ENCODE data around the gene MRPL53.
A peak's percentile ranks its signal among the peaks of the same experiment; 100 is the strongest.
"Not testable (repeated sequence)": the region's sequence is repeated elsewhere in the genome, so short reads cannot be mapped to it uniquely, and the experiment has no call there.

Gene MRPL53

DNA sequence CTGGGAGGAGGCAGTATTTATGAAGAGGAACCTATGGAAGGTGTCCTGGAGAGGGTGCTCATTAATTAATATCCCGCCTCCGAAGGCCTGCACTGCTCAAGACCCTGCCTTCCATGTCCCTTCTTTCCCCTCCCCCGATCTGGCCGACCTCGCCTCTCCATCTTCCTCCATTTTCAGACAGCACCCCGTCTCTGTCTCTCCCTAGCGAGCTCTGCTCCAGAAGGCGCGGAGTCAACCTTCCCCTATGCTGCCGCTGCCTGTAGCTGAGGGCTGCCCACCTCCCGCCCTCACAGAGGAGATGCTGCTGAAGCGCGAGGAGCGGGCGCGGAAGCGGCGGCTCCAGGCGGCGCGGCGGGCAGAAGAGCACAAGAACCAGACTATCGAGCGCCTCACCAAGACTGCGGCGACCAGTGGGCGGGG, 15.3 kb downstream of the MRPL53 start:
- peak; percentile 24 to 43 for DNase-seq (ENCODE audit: low read depth in 2 of 2)
- TF ChIP-seq, protein P1, sequence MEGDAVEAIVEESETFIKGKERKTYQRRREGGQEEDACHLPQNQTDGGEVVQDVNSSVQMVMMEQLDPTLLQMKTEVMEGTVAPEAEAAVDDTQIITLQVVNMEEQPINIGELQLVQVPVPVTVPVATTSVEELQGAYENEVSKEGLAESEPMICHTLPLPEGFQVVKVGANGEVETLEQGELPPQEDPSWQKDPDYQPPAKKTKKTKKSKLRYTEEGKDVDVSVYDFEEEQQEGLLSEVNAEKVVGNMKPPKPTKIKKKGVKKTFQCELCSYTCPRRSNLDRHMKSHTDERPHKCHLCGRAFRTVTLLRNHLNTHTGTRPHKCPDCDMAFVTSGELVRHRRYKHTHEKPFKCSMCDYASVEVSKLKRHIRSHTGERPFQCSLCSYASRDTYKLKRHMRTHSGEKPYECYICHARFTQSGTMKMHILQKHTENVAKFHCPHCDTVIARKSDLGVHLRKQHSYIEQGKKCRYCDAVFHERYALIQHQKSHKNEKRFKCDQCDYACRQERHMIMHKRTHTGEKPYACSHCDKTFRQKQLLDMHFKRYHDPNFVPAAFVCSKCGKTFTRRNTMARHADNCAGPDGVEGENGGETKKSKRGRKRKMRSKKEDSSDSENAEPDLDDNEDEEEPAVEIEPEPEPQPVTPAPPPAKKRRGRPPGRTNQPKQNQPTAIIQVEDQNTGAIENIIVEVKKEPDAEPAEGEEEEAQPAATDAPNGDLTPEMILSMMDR (IDR thresholded peaks at IDR 0.05; ENCODE audit: low read depth, low read length): no peak
- H3K4me3 ChIP-seq (replicated peaks in 1 of 2; ENCODE audit: low read depth in 2 of 2, low read length in 2 of 2): peak overlapping the region; percentile 64 to 69

DNA sequence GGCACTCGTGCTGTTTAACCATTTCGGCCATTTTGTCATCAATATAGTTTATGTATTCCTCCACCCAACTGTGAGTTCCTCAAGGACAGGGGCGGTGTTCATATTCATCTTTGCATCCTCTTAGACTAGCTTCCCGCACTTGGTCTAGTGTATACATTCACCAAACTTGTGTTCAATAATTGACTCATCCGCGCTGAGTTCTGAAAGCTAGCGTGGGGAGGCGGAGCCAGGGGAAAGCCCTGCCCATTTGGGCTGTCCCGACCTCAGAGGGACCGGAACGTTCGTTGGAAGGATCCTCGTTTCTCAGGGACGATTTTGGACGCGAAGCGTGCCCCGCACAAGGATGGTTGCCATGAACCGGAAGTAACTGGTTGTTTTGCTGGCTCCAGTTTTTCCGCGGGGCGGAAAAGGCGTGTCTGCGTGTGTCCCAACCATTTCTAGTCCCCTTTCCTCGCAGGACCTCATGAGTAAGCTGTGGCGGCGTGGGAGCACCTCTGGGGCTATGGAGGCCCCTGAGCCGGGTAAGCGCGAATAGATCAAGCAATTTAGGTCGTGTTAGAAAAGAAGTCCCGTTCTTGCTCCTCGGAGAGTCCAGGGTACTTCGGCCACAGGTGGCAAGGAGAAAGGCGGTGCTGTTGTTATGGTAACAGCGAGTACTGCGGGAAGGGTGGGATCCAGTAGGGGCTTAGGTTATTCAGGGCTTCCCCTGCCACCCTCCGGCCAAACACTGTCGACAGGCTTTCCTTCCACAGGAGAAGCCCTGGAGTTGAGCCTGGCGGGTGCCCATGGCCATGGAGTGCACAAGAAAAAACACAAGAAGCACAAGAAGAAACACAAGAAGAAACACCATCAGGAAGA, 17.6 kb downstream of the MRPL53 start, which contains the start of gene INO80B:
Gene INO80B (plus strand): TSS at position 434 of the 858 bp plus-strand sequence. CDS start 30 bp downstream, at position 464.
- H3K4me3 ChIP-seq (replicated peaks in 1 of 2; ENCODE audit: low read depth in 2 of 2, low read length in 2 of 2): peak within 1 kb of the TSS; percentile 70 to 80
- TF ChIP-seq, protein P1 (IDR thresholded peaks at IDR 0.05; ENCODE audit: low read depth, low read length): no peak
- DNase-seq (ENCODE audit: low read depth in 2 of 2): peak; percentile 99

GRCh38 chr2:74450570-74451190, 21.8 kb downstream of the MRPL53 start:
- DNase-seq (ENCODE audit: low read depth in 2 of 2): no peak
- H3K4me3 ChIP-seq (replicated peaks in 1 of 2; ENCODE audit: low read depth in 2 of 2, low read length in 2 of 2): no peak overlapping the region
- TF ChIP-seq, protein P1 (IDR thresholded peaks at IDR 0.05; ENCODE audit: low read depth, low read length): no peak

DNA sequence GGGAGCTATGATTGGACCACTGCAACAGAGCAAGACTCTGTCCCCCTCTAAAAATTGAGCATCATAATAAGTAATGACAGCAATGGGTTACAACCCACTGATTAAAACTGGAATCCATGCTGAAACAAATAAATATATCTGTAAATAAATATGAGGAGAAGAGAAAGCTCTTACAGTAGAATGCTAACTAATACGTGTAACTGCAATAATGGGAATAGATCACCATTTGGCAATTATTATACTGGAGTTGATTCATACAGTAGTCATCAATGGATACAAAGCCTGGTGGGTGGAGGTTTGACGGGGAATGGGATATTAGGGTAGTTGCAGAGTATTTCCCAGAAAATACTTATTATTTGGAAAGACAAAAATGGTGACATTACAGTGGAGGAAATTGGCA, 23.7 kb downstream of the MRPL53 start:
- H3K4me3 ChIP-seq (replicated peaks in 1 of 2; ENCODE audit: low read depth in 2 of 2, low read length in 2 of 2): no peak overlapping the region
- TF ChIP-seq, protein P1 (IDR thresholded peaks at IDR 0.05; ENCODE audit: low read depth, low read length): no peak
- peak in 1 of 2 donors; percentile 15 for DNase-seq (ENCODE audit: low read depth in 2 of 2)

DNA sequence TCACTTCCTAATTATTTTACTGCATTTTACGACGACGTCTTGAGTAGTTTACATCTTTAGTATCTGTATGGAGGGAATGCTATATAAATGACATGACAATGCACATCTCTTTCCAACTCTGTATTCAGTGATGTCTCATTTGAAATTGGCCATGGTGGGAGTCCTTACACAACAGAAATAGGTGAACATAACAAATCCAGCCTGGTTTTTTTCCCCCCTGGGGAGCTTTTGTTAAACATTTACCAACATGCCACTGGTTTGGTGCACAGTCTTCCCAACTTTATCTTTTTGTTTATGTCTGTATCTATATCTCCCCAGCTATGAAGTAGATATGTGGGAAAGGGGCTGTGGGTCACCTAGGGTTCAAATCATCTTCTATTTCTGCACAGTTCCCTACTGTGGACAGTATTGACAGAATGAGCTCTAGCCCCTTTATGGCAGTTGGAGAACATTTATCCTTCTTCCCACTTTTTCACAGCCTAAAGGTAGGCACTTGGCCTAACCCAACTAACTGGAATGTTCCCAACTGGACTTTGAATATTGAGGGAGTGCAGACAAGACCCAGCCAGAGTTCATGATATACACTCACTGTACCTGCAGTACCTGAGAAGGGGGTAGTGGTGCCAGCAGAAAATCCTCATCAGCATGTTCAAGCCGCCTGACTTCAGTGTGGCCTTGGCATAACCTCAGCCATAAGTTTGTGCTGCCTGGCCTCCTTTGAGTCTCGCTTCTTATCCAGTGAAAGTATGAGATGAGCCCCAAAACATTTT, 25.1 kb downstream of the MRPL53 start:
- no peak overlapping the region for H3K4me3 ChIP-seq (replicated peaks in 1 of 2; ENCODE audit: low read depth in 2 of 2, low read length in 2 of 2)
- no peak for DNase-seq (ENCODE audit: low read depth in 2 of 2)
- TF ChIP-seq, protein P1 (IDR thresholded peaks at IDR 0.05; ENCODE audit: low read depth, low read length): no peak

DNA sequence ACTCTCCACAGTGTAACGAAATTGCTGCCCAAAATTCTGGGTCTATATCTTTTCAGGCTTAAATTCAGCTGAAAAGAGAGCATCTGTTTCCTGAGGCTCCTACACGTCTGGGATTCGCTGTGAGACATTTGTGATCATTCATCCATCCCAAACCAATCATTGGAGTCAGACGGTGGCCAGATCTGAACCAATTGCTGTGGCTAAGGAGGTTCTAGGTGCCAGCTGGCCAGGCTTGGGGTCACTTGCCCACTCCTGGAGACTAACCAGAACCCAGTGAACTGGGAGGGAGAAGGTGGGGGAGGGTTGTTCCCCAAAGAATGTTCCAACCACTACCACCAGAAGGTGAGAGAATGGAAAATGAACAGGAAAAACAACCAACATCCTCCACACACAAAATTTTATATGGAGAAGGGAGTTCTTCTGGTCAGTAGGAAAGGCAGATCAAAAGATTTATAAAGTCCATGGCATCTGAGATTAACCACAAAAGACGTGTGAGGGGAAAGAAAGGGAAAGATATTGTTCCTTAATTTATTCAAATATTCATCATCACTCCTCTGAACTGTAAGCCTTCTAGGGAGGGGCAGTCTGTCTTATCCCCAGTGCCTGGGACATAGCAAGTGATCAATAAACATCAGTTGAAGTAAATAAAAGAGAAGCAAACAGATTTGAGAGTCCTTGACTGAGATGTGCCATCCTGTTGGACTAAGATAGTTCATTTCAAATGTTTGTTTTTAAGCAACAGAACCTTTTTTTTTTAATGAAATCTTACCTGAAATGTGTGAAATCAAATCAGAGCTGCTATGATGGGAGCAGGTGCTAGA, 27.8 kb downstream of the MRPL53 start:
- no peak overlapping the region for H3K4me3 ChIP-seq (replicated peaks in 1 of 2; ENCODE audit: low read depth in 2 of 2, low read length in 2 of 2)
- no peak for DNase-seq (ENCODE audit: low read depth in 2 of 2)
- TF ChIP-seq, protein P1 (IDR thresholded peaks at IDR 0.05; ENCODE audit: low read depth, low read length): no peak

- not testable (repeated sequence) for H3K4me3 ChIP-seq (replicated peaks in 1 of 2; ENCODE audit: low read depth in 2 of 2, low read length in 2 of 2); DNase-seq (ENCODE audit: low read depth in 2 of 2)
These were observed 29.8 kb downstream of the MRPL53 start for GRCh38 chr2:74442483-74443297.
